GM19438 (cell line): ENCODE data around the gene PXDN.

Source experiments
- ATAC-seq: cut with Tn5 transposase; IDR thresholded peaks from one replicate; pipeline ENCODE4 v1.9.1; 2021; ENCODE audit warnings: low read depth; ENCODE audit not compliant: unreplicated experiment

The PXDN gene

GRCh38 chr2:1655461-1655860 lies 88.9 kb downstream of the PXDN start:
- no peak for ATAC-seq

GRCh38 chr2:1654696-1655374 lies 89.5 kb downstream of the PXDN start:
- no peak for ATAC-seq

GRCh38 chr2:1653956-1654695 lies 90.2 kb downstream of the PXDN start:
- ATAC-seq, result no peak

GRCh38 chr2:1652034-1652790 lies 92.1 kb downstream of the PXDN start:
- ATAC-seq, result no peak

GRCh38 chr2:1651121-1652033 lies 92.9 kb downstream of the PXDN start:
- ATAC-seq, result no peak

GRCh38 chr2:1650085-1650872 lies 94.0 kb downstream of the PXDN start:
- ATAC-seq, result no peak

GRCh38 chr2:1649103-1650084 lies 94.9 kb downstream of the PXDN start:
- no peak for ATAC-seq

GRCh38 chr2:1648241-1649102 lies 95.8 kb downstream of the PXDN start:
- no peak for ATAC-seq

- no peak for ATAC-seq
Observed at GRCh38 chr2:1647417-1648240, 96.7 kb downstream of the PXDN start.

GRCh38 chr2:1645761-1646476 lies 98.4 kb downstream of the PXDN start:
- no peak for ATAC-seq

GRCh38 chr2:1644427-1644826 lies 99.9 kb downstream of the PXDN start:
- no peak for ATAC-seq

- no peak for ATAC-seq
Observed at GRCh38 chr2:1642993-1643619, 101.2 kb downstream of the PXDN start.

GRCh38 chr2:1642066-1642861 lies 102.1 kb downstream of the PXDN start:
- ATAC-seq, result no peak

- no peak for ATAC-seq
Observed at GRCh38 chr2:1641523-1641922, 102.8 kb downstream of the PXDN start.
